ENCODE measurements around the gene FLOT1. TPM values are rescaled to one million over a fixed set of nuclear protein-coding genes. Genes with fewer than 3 reads are reported as not detected.

FLOT1 gene
- total and polyA plus RNA-seq, 9 of the 15 experiments (the other 6 are each of a cell fraction or from before 2014, with no cell fraction given): 11.7 to 149 (median 118) TPM

DNA sequence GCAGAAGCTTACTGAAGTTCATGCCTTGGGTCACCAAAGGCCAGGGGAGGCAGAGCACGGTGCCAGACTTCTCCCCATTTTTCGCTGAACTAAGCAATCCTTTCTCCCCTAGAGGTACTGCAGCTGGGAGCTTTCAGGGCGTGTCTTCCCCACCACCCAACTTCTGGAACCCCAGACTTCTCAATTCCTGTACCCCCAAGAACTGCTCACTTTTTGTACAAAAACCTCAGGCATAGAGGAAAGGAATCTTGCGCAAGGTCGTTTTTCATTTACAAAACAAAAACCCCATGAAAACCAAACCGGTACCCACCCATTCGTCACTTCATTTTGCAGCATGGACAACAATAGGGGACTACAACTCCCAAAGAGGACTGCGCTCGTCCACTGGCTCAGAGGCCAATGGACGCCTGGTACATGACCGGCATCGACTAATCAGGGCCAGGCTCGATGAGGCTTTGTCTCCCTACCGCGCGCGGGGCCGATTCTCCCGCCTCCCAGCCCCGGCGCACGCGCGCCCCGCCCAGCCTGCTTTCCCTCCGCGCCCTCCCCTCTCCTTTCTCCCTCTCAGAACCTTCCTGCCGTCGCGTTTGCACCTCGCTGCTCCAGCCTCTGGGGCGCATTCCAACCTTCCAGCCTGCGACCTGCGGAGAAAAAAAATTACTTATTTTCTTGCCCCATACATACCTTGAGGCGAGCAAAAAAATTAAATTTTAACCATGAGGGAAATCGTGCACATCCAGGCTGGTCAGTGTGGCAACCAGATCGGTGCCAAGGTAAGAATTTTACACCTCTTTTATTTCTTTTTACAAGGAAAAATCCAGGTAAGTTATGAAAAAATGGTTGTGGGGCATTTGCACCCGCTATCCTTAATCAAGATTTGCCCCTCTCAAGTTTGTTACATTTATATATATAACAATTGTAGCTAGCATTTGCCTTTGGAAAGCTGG, 22.4 kb downstream of the FLOT1 start, which contains the start of gene TUBB (continued):
- TF ChIP-seq ATF1 (CRISPR knock-in tag; IDR thresholded peaks at IDR 0.05): no peak
- TF ChIP-seq ATF1 (tag; IDR thresholded peaks at IDR 0.05): peak; percentile 89
- no peak for TF ChIP-seq THAP7 (CRISPR knock-in tag; IDR thresholded peaks at IDR 0.05)
- TF ChIP-seq, protein P1, sequence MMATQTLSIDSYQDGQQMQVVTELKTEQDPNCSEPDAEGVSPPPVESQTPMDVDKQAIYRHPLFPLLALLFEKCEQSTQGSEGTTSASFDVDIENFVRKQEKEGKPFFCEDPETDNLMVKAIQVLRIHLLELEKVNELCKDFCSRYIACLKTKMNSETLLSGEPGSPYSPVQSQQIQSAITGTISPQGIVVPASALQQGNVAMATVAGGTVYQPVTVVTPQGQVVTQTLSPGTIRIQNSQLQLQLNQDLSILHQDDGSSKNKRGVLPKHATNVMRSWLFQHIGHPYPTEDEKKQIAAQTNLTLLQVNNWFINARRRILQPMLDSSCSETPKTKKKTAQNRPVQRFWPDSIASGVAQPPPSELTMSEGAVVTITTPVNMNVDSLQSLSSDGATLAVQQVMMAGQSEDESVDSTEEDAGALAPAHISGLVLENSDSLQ (IDR thresholded peaks at IDR 0.05): peak; percentile 60
- TF ChIP-seq PML (IDR thresholded peaks at IDR 0.05; ENCODE audit: low read length): peak; percentile 92
- no peak for TF ChIP-seq ELF2 (CRISPR knock-in tag; IDR thresholded peaks at IDR 0.05)
- no peak for TF ChIP-seq POLR3G (IDR thresholded peaks at IDR 0.05; ENCODE audit: extremely low read depth, insufficient read length, insufficient replicate concordance)
- TF ChIP-seq CREB5 (CRISPR knock-in tag; IDR thresholded peaks at IDR 0.05): no peak
- TF ChIP-seq ZNF347 (CRISPR knock-in tag; IDR thresholded peaks at IDR 0.05; ENCODE audit: low read depth): no peak
- TF ChIP-seq SP2 (IDR thresholded peaks at IDR 0.05; ENCODE audit: extremely low read depth, low read depth, low read length, poor library complexity, severe bottlenecking): peak; percentile 55
- TF ChIP-seq, protein P2, sequence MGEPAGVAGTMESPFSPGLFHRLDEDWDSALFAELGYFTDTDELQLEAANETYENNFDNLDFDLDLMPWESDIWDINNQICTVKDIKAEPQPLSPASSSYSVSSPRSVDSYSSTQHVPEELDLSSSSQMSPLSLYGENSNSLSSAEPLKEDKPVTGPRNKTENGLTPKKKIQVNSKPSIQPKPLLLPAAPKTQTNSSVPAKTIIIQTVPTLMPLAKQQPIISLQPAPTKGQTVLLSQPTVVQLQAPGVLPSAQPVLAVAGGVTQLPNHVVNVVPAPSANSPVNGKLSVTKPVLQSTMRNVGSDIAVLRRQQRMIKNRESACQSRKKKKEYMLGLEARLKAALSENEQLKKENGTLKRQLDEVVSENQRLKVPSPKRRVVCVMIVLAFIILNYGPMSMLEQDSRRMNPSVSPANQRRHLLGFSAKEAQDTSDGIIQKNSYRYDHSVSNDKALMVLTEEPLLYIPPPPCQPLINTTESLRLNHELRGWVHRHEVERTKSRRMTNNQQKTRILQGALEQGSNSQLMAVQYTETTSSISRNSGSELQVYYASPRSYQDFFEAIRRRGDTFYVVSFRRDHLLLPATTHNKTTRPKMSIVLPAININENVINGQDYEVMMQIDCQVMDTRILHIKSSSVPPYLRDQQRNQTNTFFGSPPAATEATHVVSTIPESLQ (CRISPR knock-in tag; IDR thresholded peaks at IDR 0.05): no peak
- TF ChIP-seq DMBX1 (CRISPR knock-in tag; IDR thresholded peaks at IDR 0.05; ENCODE audit: borderline replicate concordance): no peak
- no peak for TF ChIP-seq EZH2 (IDR thresholded peaks at IDR 0.05; ENCODE audit: borderline replicate concordance, low read depth, low read length)
- TF ChIP-seq, protein P3, sequence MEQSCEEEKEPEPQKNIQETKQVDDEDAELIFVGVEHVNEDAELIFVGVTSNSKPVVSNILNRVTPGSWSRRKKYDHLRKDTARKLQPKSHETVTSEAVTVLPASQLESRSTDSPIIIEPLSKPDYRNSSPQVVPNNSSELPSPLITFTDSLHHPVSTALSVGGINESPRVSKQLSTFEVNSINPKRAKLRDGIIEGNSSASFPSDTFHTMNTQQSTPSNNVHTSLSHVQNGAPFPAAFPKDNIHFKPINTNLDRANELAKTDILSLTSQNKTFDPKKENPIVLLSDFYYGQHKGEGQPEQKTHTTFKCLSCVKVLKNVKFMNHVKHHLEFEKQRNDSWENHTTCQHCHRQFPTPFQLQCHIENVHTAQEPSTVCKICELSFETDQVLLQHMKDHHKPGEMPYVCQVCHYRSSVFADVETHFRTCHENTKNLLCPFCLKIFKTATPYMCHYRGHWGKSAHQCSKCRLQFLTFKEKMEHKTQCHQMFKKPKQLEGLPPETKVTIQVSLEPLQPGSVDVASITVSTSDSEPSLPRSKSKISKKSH (CRISPR knock-in tag; IDR thresholded peaks at IDR 0.05): no peak
- TF ChIP-seq HNRNPUL1 (IDR thresholded peaks at IDR 0.05; ENCODE audit: low read length): no peak
- TF ChIP-seq, protein P4, sequence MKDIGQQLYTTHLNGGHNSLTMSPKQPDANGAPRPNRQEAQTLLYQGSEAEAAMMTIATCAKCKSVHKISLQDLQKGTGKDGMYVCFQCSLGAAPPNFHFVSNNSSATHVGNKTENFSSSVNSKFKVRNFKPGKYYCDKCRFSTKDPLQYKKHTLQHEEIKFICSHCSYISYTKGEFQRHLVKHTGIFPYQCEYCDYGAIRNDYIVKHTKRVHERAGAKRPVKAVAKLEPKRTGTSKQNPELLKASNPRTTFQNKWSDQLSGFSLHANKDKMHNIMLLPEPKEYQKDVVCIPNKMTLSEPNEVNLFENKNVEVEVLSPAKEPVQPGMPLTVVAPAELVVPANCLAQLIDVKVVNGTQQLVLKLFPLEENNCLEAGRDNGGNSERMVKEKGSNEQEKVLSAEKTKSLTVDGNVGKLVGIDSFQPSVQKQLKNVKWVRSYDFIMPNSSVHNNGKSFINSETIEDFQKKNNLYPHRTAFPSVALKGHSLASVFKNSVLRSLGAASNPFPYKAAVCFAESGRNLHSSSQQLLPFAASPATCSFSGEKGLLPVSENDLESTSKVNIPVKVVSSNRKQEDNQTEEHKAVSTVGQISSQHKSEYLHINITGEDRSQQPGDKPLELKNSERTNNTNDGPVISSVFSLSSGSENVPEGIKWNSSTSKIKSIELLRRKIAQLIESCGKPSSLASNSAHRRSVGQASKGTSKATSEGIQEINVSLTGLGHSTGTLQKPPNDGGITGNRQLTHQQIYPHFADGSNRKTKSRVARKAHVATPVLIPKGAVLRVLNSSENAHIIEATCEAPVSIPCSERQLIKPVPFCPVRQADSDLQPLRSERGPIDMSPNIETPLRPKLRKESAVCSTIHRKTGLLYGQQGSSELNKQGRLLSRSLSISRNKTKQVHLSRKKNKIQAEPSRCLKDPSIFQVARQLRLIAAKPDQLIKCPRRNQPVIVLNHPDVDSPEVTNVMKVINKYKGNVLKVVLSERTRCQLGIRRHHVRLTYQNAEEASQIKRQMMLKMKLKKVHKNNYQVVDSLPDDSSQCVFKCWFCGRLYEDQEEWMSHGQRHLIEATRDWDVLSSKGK (CRISPR knock-in tag; IDR thresholded peaks at IDR 0.05): no peak
